Measurements from ENCODE around the gene ATP5MC3.

- TF ChIP-seq CTCF (conservative IDR thresholded peaks at IDR 0.05; ENCODE audit: low read depth, low read length) (peak; percentile 74), EZH2phosphoT487 (IDR thresholded peaks at IDR 0.05; ENCODE audit: borderline replicate concordance, low read length) (no peak), EZH2 (IDR thresholded peaks at IDR 0.05; ENCODE audit: low read length, unreplicated experiment) (no peak)
These were observed 5.9 kb upstream of the ATP5MC3 start for GRCh38 chr2:175187378-175187777.

All from PC-3 (cell line).